GM12878 (cell line): ENCODE measurements around the gene ATN1. TPM values are rescaled to one million over a fixed set of nuclear protein-coding genes. Genes with fewer than 3 reads are reported as not detected.
A peak's percentile ranks its signal among the peaks of the same experiment; 100 is the strongest.

Experiments
- ATAC-seq: fragments of 200-7000 bp; cut with Tn5 transposase; 3 replicates; pipeline ENCODE4 v1.9.1; 2020; ENCODE audit warnings: mild to moderate bottlenecking, moderate library complexity
- BruUV-seq: library from RNA; stranded (reverse); fragments of 400-500 nt; replicated peaks from 2 replicates; lab custom pipeline; 2021; lab: Mats Ljungman, UMichigan
- CTCF ChIA-PET: fragments of 300-600 bp; sonication (Branson Sonifier 250); formaldehyde crosslinking; extraction: SDS; loops from one replicate; lab custom pipeline; 2021; ENCODE audit warnings: inconsistent platforms; lab: Yijun Ruan, JAX
- POLR2A ChIA-PET: fragments of 350-600 bp; formaldehyde crosslinking; extraction: SDS; loops from one replicate; lab custom pipeline; 2021; ENCODE audit warnings: inconsistent platforms; lab: Charles Lee
- RAD21 ChIA-PET: fragments of 300-600 bp; sonication (Branson Sonifier 250); formaldehyde crosslinking; loops from one replicate; lab custom pipeline; 2023; ENCODE audit warnings: antibody characterized with exemption; ENCODE audit not compliant: unreplicated experiment; lab: Charles Lee
- SMC1A ChIA-PET: fragments of 300-600 bp; sonication (Branson Sonifier 250); formaldehyde crosslinking; loops from one replicate; lab custom pipeline; 2023; ENCODE audit not compliant: unreplicated experiment, uncharacterized antibody; lab: Charles Lee
- DNase-seq: peaks from one replicate; pipeline ENCODE4 v3.0.0-alpha.2; 2011; ENCODE audit warnings: low read depth, low spot score
- FAIRE-seq: peaks from 3 replicates; lab custom pipeline; 2011; peaks lifted over from hg19 to GRCh38; lab: Jason Lieb, UNC
- H2AFZ ChIP-seq: 2 replicates; pipeline ENCODE4 v1.6.0; 2011; ENCODE audit warnings: low read depth, low read length, control low read depth; ENCODE audit not compliant: control insufficient read depth
- H3K27ac ChIP-seq: 2 replicates; pipeline ENCODE4 v1.5.1; 2011; ENCODE audit warnings: control low read depth; ENCODE audit not compliant: control insufficient read depth, insufficient read depth
- H3K27me3 ChIP-seq, 2 experiments: replicated peaks in 1 of 2; 2 replicates each; pipeline versions ENCODE4 v1.6.0 to v1.6.1; 2011; ENCODE audit warnings: low read length in 1 of 2; ENCODE audit not compliant: control insufficient read depth in 2 of 2, insufficient read depth in 2 of 2
- H3K36me3 ChIP-seq, 2 experiments: 2 replicates each; pipeline ENCODE4 v1.5.1; 2011; ENCODE audit warnings: low read length in 1 of 2; ENCODE audit not compliant: control insufficient read depth in 2 of 2, insufficient read depth in 2 of 2
- H3K4me1 ChIP-seq: 2 replicates; pipeline ENCODE4 v1.6.1; 2011; ENCODE audit warnings: mild to moderate bottlenecking, low read length, moderate library complexity, mixed read lengths; ENCODE audit not compliant: control insufficient read depth, insufficient read depth
- H3K4me2 ChIP-seq: 2 replicates; pipeline ENCODE4 v1.6.0; 2011; ENCODE audit warnings: control low read depth; ENCODE audit not compliant: control insufficient read depth, insufficient read depth
- H3K4me3 ChIP-seq: fragments of 200-600 bp; sonication (generic); 2 replicates; pipeline ENCODE4 v1.5.1; 2016
- H3K79me2 ChIP-seq: 2 replicates; pipeline ENCODE4 v1.6.0; 2011; ENCODE audit warnings: low read length; ENCODE audit not compliant: control insufficient read depth, insufficient read depth
- H3K9ac ChIP-seq: 2 replicates; pipeline ENCODE4 v1.8.0; 2011; ENCODE audit warnings: low read length, control low read depth, mixed read lengths; ENCODE audit not compliant: control insufficient read depth, insufficient read depth
- H3K9me3 ChIP-seq: replicated peaks from 3 replicates; pipeline ENCODE4 v1.5.1; 2011; ENCODE audit warnings: mild to moderate bottlenecking, low read length; ENCODE audit not compliant: control insufficient read depth, insufficient read depth
- H4K20me1 ChIP-seq: 2 replicates; pipeline ENCODE4 v1.6.0; 2011; ENCODE audit not compliant: control insufficient read depth, insufficient read depth
- CEBPB ChIP-seq, 2 experiments: fragments of 150-350 bp in 1 of 2; IDR thresholded peaks; 2 replicates each; pipeline ENCODE4 v1.6.1; 2012 to 2014; ENCODE audit warnings: low read depth in 2 of 2, low read length in 2 of 2, borderline replicate concordance in 1 of 2, inconsistent platforms in 1 of 2
- ESRRA ChIP-seq: IDR thresholded peaks from 2 replicates; pipeline ENCODE4 v1.6.1; 2012; ENCODE audit warnings: mild to moderate bottlenecking, low read length, improper control_type of control experiment
- HCFC1 ChIP-seq: fragments of 150-350 bp; IDR thresholded peaks from 2 replicates; pipeline ENCODE4 v1.6.1; 2014; ENCODE audit warnings: low read length
- MYC ChIP-seq: IDR thresholded peaks from 2 replicates; pipeline ENCODE4 v1.6.1; 2011; ENCODE audit warnings: mild to moderate bottlenecking, low read length, moderate library complexity, inconsistent platforms; ENCODE audit not compliant: insufficient read depth, insufficient replicate concordance, insufficient read length, severe bottlenecking
- NBN ChIP-seq: fragments of 450-650 bp; IDR thresholded peaks from 2 replicates; pipeline ENCODE4 v1.6.1; 2016
- RAD51 ChIP-seq: fragments of 450-650 bp; IDR thresholded peaks from 2 replicates; pipeline ENCODE4 v1.6.1; 2016; ENCODE audit warnings: moderate library complexity, mild to moderate bottlenecking, inconsistent platforms
- STAT1 ChIP-seq: fragments of 450-650 bp; conservative IDR thresholded peaks from 2 replicates; pipeline ENCODE4 v1.6.1; 2014; ENCODE audit warnings: antibody characterized with exemption, mild to moderate bottlenecking
- YBX1 ChIP-seq: fragments of 450-650 bp; IDR thresholded peaks from 2 replicates; pipeline ENCODE4 v1.6.1; 2016; ENCODE audit warnings: antibody characterized with exemption
- YY1 ChIP-seq: IDR thresholded peaks from 2 replicates; pipeline ENCODE4 v1.6.1; 2011; ENCODE audit warnings: low read depth, mild to moderate bottlenecking, low read length
- ZNF207 ChIP-seq: fragments of 450-650 bp; IDR thresholded peaks from 2 replicates; pipeline ENCODE4 v1.6.1; 2014; ENCODE audit warnings: antibody characterized with exemption, mild to moderate bottlenecking, borderline replicate concordance
- WGBS: methylation state at CpG from one replicate; pipeline ENCODE4 v1.1.6; 2016; ENCODE audit warnings: low lambda C conversion rate; ENCODE audit not compliant: insufficient replicate concordance, insufficient coverage; ENCODE audit errors: missing lambda C conversion rate; 5-methylcytosine and 5-hydroxymethylcytosine counted together
- in situ Hi-C: fragments of 300-500 bp; cut with MboI; formaldehyde crosslinking; loops from 9 replicates; pipeline ENCODE4 v1.14.3; 2018; ENCODE audit warnings: mixed read lengths
- intact Hi-C: fragments of 100-400 bp; cut with micrococcal nuclease; formaldehyde crosslinking; loops from one replicate; pipeline ENCODE4 v1.14.2; 2022; ENCODE audit not compliant: unreplicated experiment
- polyA plus RNA-seq, 11 experiments: library from polyadenylated mRNA; depleted of rRNA in 4 of 11; unstranded in 6 of 11; stranded (reverse) in 5 of 11; fragments of >200 nt; fragmentation: Nextera tagmentation in 4 of 11; fragmentation: Illumina TruSeq in 1 of 11; extraction: Ambion mirVana in 4 of 11; extraction: Trizol in 1 of 11; gene quantifications; 1 replicate in 1 of 11; 2 replicates in 10 of 11; pipeline versions ENCODE4 v1.2.1 to v1.2.3, GENCODE V29; 2011 to 2016; ENCODE audit warnings: inconsistent platforms in 2 of 11, missing spikeins in 2 of 11, low read depth in 1 of 11
- total RNA-seq, 4 experiments: library from RNA; depleted of rRNA in 3 of 4; stranded (reverse); fragments of >200 nt in 3 of 4; fragmentation: Illumina TruSeq in 1 of 4; extraction: Trizol in 1 of 4; gene quantifications; 2 replicates each; pipeline versions ENCODE4 v1.2.1 to v1.2.3, GENCODE V29; 2013 to 2021
- TF ChIP-seq, protein P1 (sequence below): fragments of 450-650 bp; formaldehyde crosslinking; IDR thresholded peaks from 2 replicates; pipeline ENCODE4 v1.5.0; 2022; ENCODE audit warnings: mild to moderate bottlenecking, missing genetic modification characterization
- TF ChIP-seq, protein P2 (sequence below): fragments of 450-650 bp; formaldehyde crosslinking; IDR thresholded peaks from 2 replicates; pipeline ENCODE4 v1.4.0; 2020; ENCODE audit warnings: mild to moderate bottlenecking, moderate library complexity
- TF ChIP-seq, protein P3 (sequence below): IDR thresholded peaks from 2 replicates; pipeline ENCODE4 v1.6.1; 2012; ENCODE audit warnings: low read depth, low read length, improper control_type of control experiment

Gene ATN1
- total and polyA plus RNA-seq, 10 of the 15 experiments (the other 5 are each of a cell fraction or from before 2014, with no cell fraction given) = 0.08 to 44.5 (median 5.0) TPM

DNA sequence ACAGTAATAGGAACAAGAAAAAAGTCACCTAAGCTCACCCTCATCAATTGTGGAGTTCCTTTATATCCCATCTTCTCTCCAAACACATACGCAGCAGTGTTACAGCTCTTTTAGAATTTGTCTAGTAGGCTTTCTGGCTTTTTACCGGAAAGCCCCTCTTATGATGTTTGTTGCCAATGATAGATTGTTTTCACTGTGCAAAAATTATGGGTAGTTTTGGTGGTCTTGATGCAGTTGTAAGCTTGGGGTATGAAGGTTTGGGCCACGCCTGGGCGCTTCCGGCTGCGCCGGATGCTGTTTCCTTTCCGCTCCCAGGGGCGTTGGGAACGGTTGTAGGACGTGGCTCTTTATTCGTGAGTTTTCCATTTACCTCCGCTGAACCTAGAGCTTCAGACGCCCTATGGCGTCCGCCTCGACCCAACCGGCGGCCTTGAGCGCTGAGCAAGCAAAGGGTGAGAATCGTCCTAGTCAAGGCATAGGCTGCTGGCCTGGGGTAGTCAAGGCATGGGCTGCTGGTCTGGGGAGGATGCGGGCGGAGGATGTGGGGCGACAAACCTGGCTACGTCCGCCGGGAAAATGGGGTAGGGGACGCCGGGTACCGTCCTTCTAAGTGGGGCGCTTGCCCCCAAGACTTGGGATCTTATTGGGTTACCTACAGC is 16.1 kb downstream of the ATN1 start, which contains the start of the genes C12orf57 and RNU7-1:
C12orf57 (plus strand) TSS at position 301 of the 659 bp plus-strand sequence; CDS start at position 401, 100 bp downstream.
RNU7-1 (plus strand) TSS at position 95 of the 659 bp plus-strand sequence.
- peak; percentile 77 for ATAC-seq
- BruUV-seq = TSS peak; percentile 94
- in situ Hi-C loops = no loop called here
- no peak for TF ChIP-seq CEBPB (IDR thresholded peaks at IDR 0.05; ENCODE audit: borderline replicate concordance in 1 of 2, low read depth in 2 of 2, low read length in 2 of 2)
- TF ChIP-seq, protein P1, sequence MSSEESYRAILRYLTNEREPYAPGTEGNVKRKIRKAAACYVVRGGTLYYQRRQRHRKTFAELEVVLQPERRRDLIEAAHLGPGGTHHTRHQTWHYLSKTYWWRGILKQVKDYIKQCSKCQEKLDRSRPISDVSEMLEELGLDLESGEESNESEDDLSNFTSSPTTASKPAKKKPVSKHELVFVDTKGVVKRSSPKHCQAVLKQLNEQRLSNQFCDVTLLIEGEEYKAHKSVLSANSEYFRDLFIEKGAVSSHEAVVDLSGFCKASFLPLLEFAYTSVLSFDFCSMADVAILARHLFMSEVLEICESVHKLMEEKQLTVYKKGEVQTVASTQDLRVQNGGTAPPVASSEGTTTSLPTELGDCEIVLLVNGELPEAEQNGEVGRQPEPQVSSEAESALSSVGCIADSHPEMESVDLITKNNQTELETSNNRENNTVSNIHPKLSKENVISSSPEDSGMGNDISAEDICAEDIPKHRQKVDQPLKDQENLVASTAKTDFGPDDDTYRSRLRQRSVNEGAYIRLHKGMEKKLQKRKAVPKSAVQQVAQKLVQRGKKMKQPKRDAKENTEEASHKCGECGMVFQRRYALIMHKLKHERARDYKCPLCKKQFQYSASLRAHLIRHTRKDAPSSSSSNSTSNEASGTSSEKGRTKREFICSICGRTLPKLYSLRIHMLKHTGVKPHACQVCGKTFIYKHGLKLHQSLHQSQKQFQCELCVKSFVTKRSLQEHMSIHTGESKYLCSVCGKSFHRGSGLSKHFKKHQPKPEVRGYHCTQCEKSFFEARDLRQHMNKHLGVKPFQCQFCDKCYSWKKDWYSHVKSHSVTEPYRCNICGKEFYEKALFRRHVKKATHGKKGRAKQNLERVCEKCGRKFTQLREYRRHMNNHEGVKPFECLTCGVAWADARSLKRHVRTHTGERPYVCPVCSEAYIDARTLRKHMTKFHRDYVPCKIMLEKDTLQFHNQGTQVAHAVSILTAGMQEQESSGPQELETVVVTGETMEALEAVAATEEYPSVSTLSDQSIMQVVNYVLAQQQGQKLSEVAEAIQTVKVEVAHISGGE (CRISPR knock-in tag) = peak; percentile 76
- TF ChIP-seq, protein P2, sequence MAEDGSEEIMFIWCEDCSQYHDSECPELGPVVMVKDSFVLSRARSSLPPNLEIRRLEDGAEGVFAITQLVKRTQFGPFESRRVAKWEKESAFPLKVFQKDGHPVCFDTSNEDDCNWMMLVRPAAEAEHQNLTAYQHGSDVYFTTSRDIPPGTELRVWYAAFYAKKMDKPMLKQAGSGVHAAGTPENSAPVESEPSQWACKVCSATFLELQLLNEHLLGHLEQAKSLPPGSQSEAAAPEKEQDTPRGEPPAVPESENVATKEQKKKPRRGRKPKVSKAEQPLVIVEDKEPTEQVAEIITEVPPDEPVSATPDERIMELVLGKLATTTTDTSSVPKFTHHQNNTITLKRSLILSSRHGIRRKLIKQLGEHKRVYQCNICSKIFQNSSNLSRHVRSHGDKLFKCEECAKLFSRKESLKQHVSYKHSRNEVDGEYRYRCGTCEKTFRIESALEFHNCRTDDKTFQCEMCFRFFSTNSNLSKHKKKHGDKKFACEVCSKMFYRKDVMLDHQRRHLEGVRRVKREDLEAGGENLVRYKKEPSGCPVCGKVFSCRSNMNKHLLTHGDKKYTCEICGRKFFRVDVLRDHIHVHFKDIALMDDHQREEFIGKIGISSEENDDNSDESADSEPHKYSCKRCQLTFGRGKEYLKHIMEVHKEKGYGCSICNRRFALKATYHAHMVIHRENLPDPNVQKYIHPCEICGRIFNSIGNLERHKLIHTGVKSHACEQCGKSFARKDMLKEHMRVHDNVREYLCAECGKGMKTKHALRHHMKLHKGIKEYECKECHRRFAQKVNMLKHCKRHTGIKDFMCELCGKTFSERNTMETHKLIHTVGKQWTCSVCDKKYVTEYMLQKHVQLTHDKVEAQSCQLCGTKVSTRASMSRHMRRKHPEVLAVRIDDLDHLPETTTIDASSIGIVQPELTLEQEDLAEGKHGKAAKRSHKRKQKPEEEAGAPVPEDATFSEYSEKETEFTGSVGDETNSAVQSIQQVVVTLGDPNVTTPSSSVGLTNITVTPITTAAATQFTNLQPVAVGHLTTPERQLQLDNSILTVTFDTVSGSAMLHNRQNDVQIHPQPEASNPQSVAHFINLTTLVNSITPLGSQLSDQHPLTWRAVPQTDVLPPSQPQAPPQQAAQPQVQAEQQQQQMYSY = peak; percentile 99
- 0 out of 2 replicates have a peak, but pooled peaks have one; percentile 25 for TF ChIP-seq YBX1
- peak; percentile 73; the same call in 1 of the 2 replicates for TF ChIP-seq ESRRA
- TF ChIP-seq STAT1 = peak; percentile 24; the same call in 1 of the 2 replicates
- TF ChIP-seq ZNF207 = peak; percentile 98
- TF ChIP-seq NBN = peak; percentile 98
- TF ChIP-seq, protein P3, sequence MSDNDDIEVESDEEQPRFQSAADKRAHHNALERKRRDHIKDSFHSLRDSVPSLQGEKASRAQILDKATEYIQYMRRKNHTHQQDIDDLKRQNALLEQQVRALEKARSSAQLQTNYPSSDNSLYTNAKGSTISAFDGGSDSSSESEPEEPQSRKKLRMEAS = 0 out of 2 replicates have a peak, but pooled peaks have one; percentile 20
- peak; percentile 53; the same call in 1 of the 2 replicates for TF ChIP-seq RAD51
- TF ChIP-seq MYC = no peak
- peak; percentile 55 for TF ChIP-seq HCFC1
- peak; percentile 88 for TF ChIP-seq YY1

More for the DNA sequence above, 16.1 kb downstream of the ATN1 start, which contains the start of the genes C12orf57 and RNU7-1:
- Histone ChIP-seq H3K4me2 (peak within 1 kb of the TSS; percentile 70), H3K4me3 (peak within 1 kb of the TSS; percentile 78), H3K27me3 (no peaks in the 10 kb centered on the region), H4K20me1 (no peaks in the 10 kb centered on the region), H2AFZ (peak within 1 kb of the TSS; percentile 32), H3K36me3 (peaks cover 2 to 8% of the 10 kb centered on the region in 2 experiments; a peak in 2 of 4 replicates), H3K27ac (peak within 1 kb of the TSS; percentile 91), H3K4me1 (peaks cover 28% of the 10 kb centered on the region), H3K9me3 (no peaks in the 10 kb centered on the region), H3K9ac (peak within 1 kb of the TSS; percentile 90), H3K79me2 (peaks cover 25% of the 10 kb centered on the region)
- under 1% methylated on average over 31 of the region's 31 CpGs for WGBS
- RAD21 ChIA-PET = interaction anchor here (0.6 to 7.0 kb wide), 18 partner anchors 9 to 177 kb away, joined by 3 to 426 read pairs (median 8); partner anchors contain the start of genes ATN1, C1RL, CDCA3 and LPCAT3
- intact Hi-C loops = loop anchor here (1.0 to 2.0 kb wide), 6 partner anchors 16 to 165 kb away; partner anchors contain the start of genes C1R, C1RL, EMG1 and LPCAT3
- peak; percentile 93 for DNase-seq
- POLR2A ChIA-PET = interaction anchor here (0.6 to 17.8 kb wide), 20 partner anchors 9 to 191 kb away, joined by 3 to 524 read pairs (median 4); partner anchors contain the start of genes C1RL, CDCA3, LPCAT3 and LRRC23
- FAIRE-seq = no peak
- SMC1A ChIA-PET = interaction anchor here (0.7 to 11.6 kb wide), 18 partner anchors 9 to 891 kb away, joined by 3 to 395 read pairs (median 5); partner anchors contain the start of genes C1RL, ENO2, LPCAT3 and SPSB2
- CTCF ChIA-PET = interaction anchor here (0.7 to 11.6 kb wide), 25 partner anchors 9 to 201 kb away, joined by 3 to 645 read pairs (median 6); partner anchors contain the start of genes C1R, C1RL, LPCAT3 and SPSB2
